NB4 (cell line): Measurements from ENCODE around the gene DNAH8.

Experiments
- CTCF ChIP-seq: IDR thresholded peaks from one replicate; pipeline ENCODE4 v1.5.1; 2012; ENCODE audit warnings: low read depth, low read length
- MYC ChIP-seq: IDR thresholded peaks from 2 replicates; pipeline ENCODE4 v1.6.1; 2011; ENCODE audit warnings: low read depth, low read length
- POLR2A ChIP-seq: IDR thresholded peaks from 2 replicates; pipeline ENCODE4 v1.6.1; 2011; ENCODE audit warnings: mild to moderate bottlenecking; ENCODE audit not compliant: insufficient read length; ENCODE audit errors: extremely low read depth
- TF ChIP-seq, protein P1 (sequence below): IDR thresholded peaks from 2 replicates; pipeline ENCODE4 v1.6.1; 2011; ENCODE audit warnings: low read depth, low read length

- TF ChIP-seq CTCF (no peak), POLR2A (no peak), MYC (no peak)
- TF ChIP-seq, protein P1, sequence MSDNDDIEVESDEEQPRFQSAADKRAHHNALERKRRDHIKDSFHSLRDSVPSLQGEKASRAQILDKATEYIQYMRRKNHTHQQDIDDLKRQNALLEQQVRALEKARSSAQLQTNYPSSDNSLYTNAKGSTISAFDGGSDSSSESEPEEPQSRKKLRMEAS: no peak
Observed at GRCh38 chr6:39054577-39055142, 339.5 kb downstream of the DNAH8 start.
